Adrenal gland (tissue), 12 donors: Measurements from ENCODE around the gene ASB16. TPM values are rescaled to one million over a fixed set of nuclear protein-coding genes. Genes with fewer than 3 reads are reported as not detected.

Experiments
- DNase-seq, 7 donors: peaks; one replicate each; pipeline ENCODE4 v3.0.0-alpha.2; 2019 to 2020
- H3K27ac ChIP-seq, 5 donors: fragments of 200-600 bp; sonication (generic) in 4 of 5; 1 replicate in 3 of 5; 2 replicates in 2 of 5; pipeline versions ENCODE4 v1.5.1 to v1.8.0; 2016 to 2020; ENCODE audit warnings: mild to moderate bottlenecking in 1 of 5
- H3K27me3 ChIP-seq: fragments of 200-600 bp; 2 replicates; pipeline ENCODE4 v1.8.0; 2021
- H3K36me3 ChIP-seq, 2 donors: fragments of 200-600 bp; replicated peaks in 1 of 2; 1 replicate in 1 of 2; 2 replicates in 1 of 2; pipeline versions ENCODE4 v1.5.1 to v1.8.0; 2018 to 2022
- H3K4me1 ChIP-seq, 2 donors: fragments of 200-600 bp; replicated peaks in 1 of 2; 1 replicate in 1 of 2; 2 replicates in 1 of 2; pipeline versions ENCODE4 v1.5.1 to v1.8.0; 2018 to 2021
- H3K4me3 ChIP-seq, 4 donors: fragments of 200-600 bp; sonication (generic) in 3 of 4; one replicate each; pipeline ENCODE4 v1.5.1; 2016 to 2018
- H3K9me3 ChIP-seq, 3 donors: fragments of 200-600 bp; sonication (generic) in 1 of 3; replicated peaks in 1 of 3; 1 replicate in 2 of 3; 2 replicates in 1 of 3; pipeline versions ENCODE4 v1.5.1 to v1.8.0; 2016 to 2021
- POLR2A ChIP-seq, 2 donors: fragments of 450-650 bp; IDR thresholded peaks; one replicate each; pipeline ENCODE4 v1.6.1; 2017; ENCODE audit warnings: antibody characterized with exemption in 2 of 2, mild to moderate bottlenecking in 2 of 2, moderate library complexity in 1 of 2
- WGBS, 4 donors: extraction: QIAGEN DNeasy Blood & Tissue Kit in 2 of 4; methylation state at CpG; one replicate each; pipeline versions ENCODE4 v1.1.5 to v1.1.7; 2013 to 2017; 5-methylcytosine and 5-hydroxymethylcytosine counted together
- intact Hi-C, 2 donors: fragments of 100-400 bp; cut with DNase I; formaldehyde crosslinking; loops; one replicate each; pipeline versions ENCODE4 v1.14.1 to v1.15.0; 2022 to 2023
- polyA plus RNA-seq, 3 donors: library from polyadenylated mRNA; stranded (reverse); fragments of 200-250 nt in 2 of 3; fragments of 350-450 nt in 1 of 3; fragmentation: Illumina TruSeq in 1 of 3; extraction: RNeasy Lipid Tissue Mini Kit (QIAGEN cat#74804) in 1 of 3; gene quantifications; one replicate each; pipeline ENCODE4 v1.2.3, GENCODE V29; 2013 to 2014
- total RNA-seq, 9 donors: library from RNA; depleted of rRNA in 4 of 9; stranded (reverse); fragments of >200 nt in 4 of 9; fragments of 120-200 nt in 1 of 9; fragmentation: NEBNext Ultra II Directional in 1 of 9; extraction: Animal tissue kit (Norgen Biotek cat#: 25700) in 1 of 9; gene quantifications; one replicate each; pipeline versions ENCODE4 v1.1.0 to v1.2.4, GENCODE V29; 2013 to 2023
- TF ChIP-seq, protein P1 (sequence below), 6 experiments: fragments of 450-650 bp in 4 of 6; fragments of 200-600 bp in 2 of 6; sonication (generic) in 1 of 6; IDR thresholded peaks; 1 replicate in 5 of 6; 2 replicates in 1 of 6; pipeline versions ENCODE4 v1.5.1 to v1.8.0; 2016 to 2021; ENCODE audit warnings: antibody characterized with exemption in 6 of 6, mild to moderate bottlenecking in 2 of 6, moderate library complexity in 1 of 6
- donor health status: healthy with polysubstance abuse.
- donor health status: Bipolar disorder and iron deficiency.
- donor health status: DM: yes; HTN: yes; CAD: no.
- donor health status: DM: no; HTN: no; CAD: no.
- donor health status: DM: no; HTN: no; CAD: no.
- donor health status: DM: yes; HTN: yes; CAD: no.

Gene ASB16
- total and polyA plus RNA-seq, 12 donors: 0.13 to 0.83 (median 0.39) TPM; not detected in 2

DNA sequence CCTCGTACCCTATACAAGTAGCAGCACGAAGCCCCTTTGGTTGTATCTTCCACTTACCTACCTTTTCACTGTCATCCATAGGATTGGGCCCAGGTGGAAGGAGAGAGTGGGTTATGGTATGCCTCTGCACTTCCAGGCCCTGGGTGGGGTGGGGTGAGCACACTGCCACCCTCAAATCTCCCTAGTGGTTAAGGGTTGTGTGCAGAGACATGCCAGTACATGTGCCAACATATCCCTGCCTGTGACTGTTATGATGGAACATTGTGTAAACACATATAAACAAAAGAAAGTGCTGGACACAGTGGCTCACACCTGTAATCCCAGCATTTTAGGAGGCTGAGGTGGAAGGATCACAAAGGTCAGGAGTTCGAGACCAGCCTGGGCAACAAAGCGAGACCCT, 17.6 kb upstream of the ASB16 start:
- TF ChIP-seq POLR2A (IDR thresholded peaks at IDR 0.05): no peak
- Histone ChIP-seq H3K27me3 (no peaks in the 10 kb centered on the region), H3K4me1 (no peaks in the 10 kb centered on the region), H3K27ac (no peak overlapping the region), H3K9me3 (no peaks in the 10 kb centered on the region), H3K4me3 (no peak overlapping the region), H3K36me3 (no peaks in the 10 kb centered on the region)
- 96 to 100% (median 98%) methylated on average over 4 of the region's 4 CpGs for WGBS, 4 donors
- intact Hi-C loops: no loop called here
- no peak for DNase-seq

DNA sequence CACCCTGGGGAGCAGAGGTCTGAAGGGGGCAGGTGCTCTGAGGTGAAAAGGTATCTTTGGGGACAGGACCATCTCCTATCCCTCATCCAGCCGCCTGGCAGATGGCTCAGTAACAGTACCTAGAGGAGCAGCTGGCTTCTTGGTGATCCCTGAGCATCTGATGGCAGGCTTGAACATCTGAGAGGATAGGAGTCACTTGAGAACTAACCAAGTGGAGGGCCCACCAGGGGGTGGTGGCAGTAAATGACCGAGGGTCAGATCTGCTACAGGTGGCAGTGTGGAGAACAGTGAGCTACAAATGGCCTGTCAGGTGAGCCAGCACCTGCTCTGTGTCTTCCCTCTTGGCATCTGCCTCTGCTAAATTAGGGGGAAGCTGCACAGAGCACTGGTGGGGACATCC, 15.0 kb upstream of the ASB16 start:
- intact Hi-C loops: no loop called here
- TF ChIP-seq, protein P1, sequence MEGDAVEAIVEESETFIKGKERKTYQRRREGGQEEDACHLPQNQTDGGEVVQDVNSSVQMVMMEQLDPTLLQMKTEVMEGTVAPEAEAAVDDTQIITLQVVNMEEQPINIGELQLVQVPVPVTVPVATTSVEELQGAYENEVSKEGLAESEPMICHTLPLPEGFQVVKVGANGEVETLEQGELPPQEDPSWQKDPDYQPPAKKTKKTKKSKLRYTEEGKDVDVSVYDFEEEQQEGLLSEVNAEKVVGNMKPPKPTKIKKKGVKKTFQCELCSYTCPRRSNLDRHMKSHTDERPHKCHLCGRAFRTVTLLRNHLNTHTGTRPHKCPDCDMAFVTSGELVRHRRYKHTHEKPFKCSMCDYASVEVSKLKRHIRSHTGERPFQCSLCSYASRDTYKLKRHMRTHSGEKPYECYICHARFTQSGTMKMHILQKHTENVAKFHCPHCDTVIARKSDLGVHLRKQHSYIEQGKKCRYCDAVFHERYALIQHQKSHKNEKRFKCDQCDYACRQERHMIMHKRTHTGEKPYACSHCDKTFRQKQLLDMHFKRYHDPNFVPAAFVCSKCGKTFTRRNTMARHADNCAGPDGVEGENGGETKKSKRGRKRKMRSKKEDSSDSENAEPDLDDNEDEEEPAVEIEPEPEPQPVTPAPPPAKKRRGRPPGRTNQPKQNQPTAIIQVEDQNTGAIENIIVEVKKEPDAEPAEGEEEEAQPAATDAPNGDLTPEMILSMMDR (IDR thresholded peaks at IDR 0.05): no peak
- no peak for TF ChIP-seq POLR2A (IDR thresholded peaks at IDR 0.05)
- no peaks in the 10 kb centered on the region for H3K9me3 ChIP-seq
- no peak overlapping the region for H3K27ac ChIP-seq
- H3K4me3 ChIP-seq: no peak overlapping the region
- DNase-seq: no peak
- H3K36me3 ChIP-seq: no peaks in the 10 kb centered on the region
- H3K4me1 ChIP-seq: no peaks in the 10 kb centered on the region
- WGBS, 4 donors: 88 to 97% (median 90%) methylated on average over 2 of the region's 2 CpGs
- H3K27me3 ChIP-seq: no peaks in the 10 kb centered on the region

DNA sequence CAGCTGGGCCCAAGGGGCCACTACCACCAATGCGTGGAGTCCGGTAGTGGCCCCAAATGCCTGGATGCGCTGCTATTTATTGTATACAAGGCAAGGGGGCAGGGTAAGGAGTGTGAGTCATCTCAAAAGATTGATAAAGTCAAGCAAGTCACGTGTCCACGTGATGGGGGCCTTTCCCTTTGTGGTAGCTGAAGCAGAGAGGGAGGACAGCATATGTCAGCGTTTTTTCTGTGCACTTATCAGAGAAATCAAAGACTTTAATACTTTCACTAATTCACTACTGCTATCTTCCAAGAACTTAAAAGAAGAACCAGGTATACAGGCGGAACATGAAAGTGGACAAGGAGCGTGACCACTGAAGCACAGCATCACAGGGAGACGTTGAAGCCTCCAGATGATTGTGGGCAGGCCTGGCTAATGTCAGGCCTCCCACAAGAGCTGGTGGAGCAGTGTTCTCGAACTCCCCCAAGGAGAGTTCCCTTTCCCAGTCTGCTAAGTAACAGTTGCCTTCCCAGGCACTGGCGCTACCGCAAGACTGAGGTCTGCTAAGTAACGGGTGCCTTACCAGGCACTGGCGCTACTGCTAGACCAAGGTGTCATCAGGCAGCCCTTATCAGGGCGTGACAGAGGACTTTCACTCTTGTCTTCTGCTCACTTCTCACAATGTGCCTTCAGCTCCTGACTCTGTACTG, 10.8 kb upstream of the ASB16 start:
- DNase-seq: no peak
- Histone ChIP-seq H3K36me3 (no peaks in the 10 kb centered on the region), H3K27ac (no peak overlapping the region), H3K9me3 (no peaks in the 10 kb centered on the region), H3K4me3 (no peak overlapping the region), H3K27me3 (no peaks in the 10 kb centered on the region), H3K4me1 (no peaks in the 10 kb centered on the region)
- intact Hi-C loops: loop anchor here in 1 of 2 donors (10.0 kb wide), 1 partner anchor 215 kb away; the partner anchor contains the start of gene PPY
- WGBS, 4 donors: 83 to 90% (median 86%) methylated on average over 14 to 15 of the region's 15 CpGs
- TF ChIP-seq, protein P1 (IDR thresholded peaks at IDR 0.05): no peak
- no peak for TF ChIP-seq POLR2A (IDR thresholded peaks at IDR 0.05)

DNA sequence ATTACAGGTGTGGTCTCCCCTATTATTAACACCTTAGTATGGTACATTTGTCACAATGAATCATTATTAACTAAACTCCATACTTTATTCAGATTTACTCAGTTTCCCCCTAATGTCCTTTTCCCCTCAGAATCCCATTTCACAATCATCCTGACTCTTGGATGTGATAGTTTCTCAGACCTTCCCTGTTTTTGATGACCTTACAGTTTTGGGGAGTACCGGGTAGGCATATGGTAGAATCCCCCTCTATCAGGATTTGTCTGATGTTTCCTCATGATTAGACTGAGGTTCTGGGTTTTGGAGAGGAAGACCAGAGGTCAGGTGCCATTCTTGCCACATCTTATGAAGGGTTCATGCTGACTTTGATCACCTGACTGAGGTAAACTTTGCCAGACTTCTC, 6.0 kb upstream of the ASB16 start:
- H3K4me3 ChIP-seq: no peak overlapping the region
- no peak overlapping the region for H3K27ac ChIP-seq
- H3K36me3 ChIP-seq: no peaks in the 10 kb centered on the region
- WGBS, 4 donors: 93 to 100% (median 98%) methylated on average over 1 of the region's 1 CpG
- DNase-seq: no peak
- no peaks in the 10 kb centered on the region for H3K27me3 ChIP-seq
- intact Hi-C loops: loop anchor here in 1 of 2 donors (10.0 kb wide), 1 partner anchor 220 kb away; the partner anchor contains the start of gene PPY
- no peaks in the 10 kb centered on the region for H3K9me3 ChIP-seq
- no peak for TF ChIP-seq POLR2A (IDR thresholded peaks at IDR 0.05)
- TF ChIP-seq, protein P1 (IDR thresholded peaks at IDR 0.05): no peak
- H3K4me1 ChIP-seq: no peaks in the 10 kb centered on the region
